GM19239 (cell line): ENCODE data around the gene FFAR1.
"Not testable (repeated sequence)": the region's sequence is repeated elsewhere in the genome, so short reads cannot be mapped to it uniquely, and the experiment has no call there.

Experiments
- DNase-seq: peaks from one replicate; pipeline ENCODE4 v3.0.0; 2011; ENCODE audit warnings: low spot score; ENCODE audit not compliant: insufficient read length
- FAIRE-seq: peaks from 2 replicates; lab custom pipeline; 2011; peaks lifted over from hg19 to GRCh38; lab: Jason Lieb, UNC

Gene FFAR1

GRCh38 chr19:35358834-35359233 lies 11.1 kb downstream of the FFAR1 start:
- not testable (repeated sequence) for FAIRE-seq, DNase-seq

GRCh38 chr19:35359395-35359794 lies 11.7 kb downstream of the FFAR1 start:
- DNase-seq, FAIRE-seq: not testable (repeated sequence)

GRCh38 chr19:35360081-35360480 lies 12.4 kb downstream of the FFAR1 start:
- not testable (repeated sequence) for DNase-seq, FAIRE-seq

- FAIRE-seq (no peak), DNase-seq (no peak)
Observed at GRCh38 chr19:35360880-35361420, 13.2 kb downstream of the FFAR1 start.

- FAIRE-seq = no peak
Observed at GRCh38 chr19:35362261-35363000, 14.7 kb downstream of the FFAR1 start.

GRCh38 chr19:35363001-35363590 lies 15.4 kb downstream of the FFAR1 start:
- FAIRE-seq = no peak
- no peak for DNase-seq

More at GRCh38 chr19:35362261-35363000, 14.7 kb downstream of the FFAR1 start:
- DNase-seq = no peak

GRCh38 chr19:35363711-35364425 lies 16.2 kb downstream of the FFAR1 start:
- no peak for FAIRE-seq
- DNase-seq = no peak

- DNase-seq = no peak
- no peak for FAIRE-seq
Observed at GRCh38 chr19:35365303-35365702, 17.6 kb downstream of the FFAR1 start.

GRCh38 chr19:35368378-35368777 lies 20.7 kb downstream of the FFAR1 start:
- no peak for FAIRE-seq
- no peak for DNase-seq

- DNase-seq (no peak), FAIRE-seq (no peak)
Observed at GRCh38 chr19:35369522-35369921, 21.8 kb downstream of the FFAR1 start.

- no peak for FAIRE-seq
- no peak for DNase-seq
Observed at GRCh38 chr19:35370722-35371121, 23.0 kb downstream of the FFAR1 start, which contains the start of gene GPR42. Gene GPR42 (plus strand): TSS chr19:35371068. CDS start chr19:35371360, 292 bp downstream.

GRCh38 chr19:35373492-35373891 lies 25.8 kb downstream of the FFAR1 start:
- no peak for DNase-seq
- no peak for FAIRE-seq

- not testable (repeated sequence) for FAIRE-seq, DNase-seq
Observed at GRCh38 chr19:35374031-35374430, 26.3 kb downstream of the FFAR1 start.

- FAIRE-seq = no peak
- no peak for DNase-seq
Observed at GRCh38 chr19:35375505-35376307, 28.0 kb downstream of the FFAR1 start.

- no peak for DNase-seq
- no peak for FAIRE-seq
Observed at GRCh38 chr19:35377656-35378055, 30.0 kb downstream of the FFAR1 start.

GRCh38 chr19:35378356-35378755 lies 30.7 kb downstream of the FFAR1 start:
- DNase-seq = no peak
- no peak for FAIRE-seq

- FAIRE-seq = not testable (repeated sequence)
Observed at GRCh38 chr19:35379545-35379944, 31.8 kb downstream of the FFAR1 start.

GRCh38 chr19:35379992-35380391 lies 32.3 kb downstream of the FFAR1 start:
- DNase-seq = no peak
- no peak for FAIRE-seq

More at GRCh38 chr19:35379545-35379944, 31.8 kb downstream of the FFAR1 start:
- not testable (repeated sequence) for DNase-seq

- no peak for DNase-seq
- FAIRE-seq = no peak
Observed at GRCh38 chr19:35380450-35381124, 32.9 kb downstream of the FFAR1 start.
